Fibroblast of pulmonary artery (primary cell): ENCODE data around the gene CACNA2D3.

ENCODE experiments used
- DNase-seq: peaks from one replicate; pipeline ENCODE4 v3.0.0-alpha.2; 2010; ENCODE audit warnings: low read depth
- H3K4me3 ChIP-seq: replicated peaks from 2 replicates; pipeline ENCODE4 v1.5.1; 2011; ENCODE audit warnings: low read depth, mild to moderate bottlenecking, control low read depth, low read length, moderate library complexity
- TF ChIP-seq, protein P1 (sequence below): IDR thresholded peaks from 2 replicates; pipeline ENCODE4 v1.5.1; 2011; ENCODE audit warnings: mild to moderate bottlenecking, control low read depth, low read length, inconsistent platforms; ENCODE audit errors: missing control alignments

Gene CACNA2D3

DNA sequence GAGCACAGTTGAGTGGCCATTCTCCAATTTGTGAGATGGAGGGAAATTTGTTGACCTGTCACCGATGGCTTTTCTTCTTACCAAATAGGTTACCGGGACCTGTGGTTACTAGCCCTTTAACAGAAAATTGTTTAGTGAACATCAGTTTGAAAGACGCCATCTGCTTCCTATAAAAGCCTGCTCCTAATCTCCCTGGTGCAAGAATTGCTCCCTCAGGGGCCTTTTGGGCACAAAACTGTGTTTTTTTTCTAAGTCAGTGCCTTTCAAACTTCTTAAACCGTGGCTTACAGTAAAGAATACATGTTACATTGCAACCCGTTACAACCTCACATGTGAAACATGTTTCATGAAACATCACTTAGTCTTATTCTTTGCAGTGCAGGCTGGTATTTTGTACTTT lies 15.0 kb downstream of the CACNA2D3 start:
- TF ChIP-seq, protein P1, sequence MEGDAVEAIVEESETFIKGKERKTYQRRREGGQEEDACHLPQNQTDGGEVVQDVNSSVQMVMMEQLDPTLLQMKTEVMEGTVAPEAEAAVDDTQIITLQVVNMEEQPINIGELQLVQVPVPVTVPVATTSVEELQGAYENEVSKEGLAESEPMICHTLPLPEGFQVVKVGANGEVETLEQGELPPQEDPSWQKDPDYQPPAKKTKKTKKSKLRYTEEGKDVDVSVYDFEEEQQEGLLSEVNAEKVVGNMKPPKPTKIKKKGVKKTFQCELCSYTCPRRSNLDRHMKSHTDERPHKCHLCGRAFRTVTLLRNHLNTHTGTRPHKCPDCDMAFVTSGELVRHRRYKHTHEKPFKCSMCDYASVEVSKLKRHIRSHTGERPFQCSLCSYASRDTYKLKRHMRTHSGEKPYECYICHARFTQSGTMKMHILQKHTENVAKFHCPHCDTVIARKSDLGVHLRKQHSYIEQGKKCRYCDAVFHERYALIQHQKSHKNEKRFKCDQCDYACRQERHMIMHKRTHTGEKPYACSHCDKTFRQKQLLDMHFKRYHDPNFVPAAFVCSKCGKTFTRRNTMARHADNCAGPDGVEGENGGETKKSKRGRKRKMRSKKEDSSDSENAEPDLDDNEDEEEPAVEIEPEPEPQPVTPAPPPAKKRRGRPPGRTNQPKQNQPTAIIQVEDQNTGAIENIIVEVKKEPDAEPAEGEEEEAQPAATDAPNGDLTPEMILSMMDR: no peak
- H3K4me3 ChIP-seq: no peak overlapping the region
- DNase-seq: no peak

DNA sequence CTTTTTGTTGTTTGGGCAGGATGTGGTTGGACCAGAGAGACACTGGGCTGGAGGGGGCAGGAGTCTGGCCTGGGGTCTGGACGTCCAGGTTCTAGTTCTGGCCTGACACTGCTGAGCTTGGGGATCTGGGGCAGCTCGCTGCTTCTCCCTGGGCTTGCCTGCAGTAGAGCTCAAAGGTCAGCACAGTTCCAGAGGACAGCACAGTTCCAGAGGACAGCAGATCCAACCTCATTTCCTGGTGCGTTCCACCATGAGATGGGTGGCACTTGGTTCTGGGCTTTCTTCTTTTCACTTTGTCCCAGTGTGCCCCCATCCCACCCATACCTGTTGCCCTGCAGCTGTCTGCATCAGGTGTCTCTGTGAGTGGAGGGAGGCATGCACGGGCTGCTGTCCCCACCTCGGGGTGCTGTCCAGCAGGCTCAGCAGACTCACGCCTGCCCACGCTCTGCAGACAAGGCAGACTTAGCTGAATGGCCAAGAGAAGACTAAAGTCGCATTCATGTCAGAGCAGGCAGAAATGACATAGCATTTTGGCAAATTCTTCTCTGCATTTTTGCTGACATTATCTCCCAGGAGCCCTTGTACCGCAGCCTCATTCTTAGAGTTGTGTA lies 16.7 kb downstream of the CACNA2D3 start:
- DNase-seq: no peak
- H3K4me3 ChIP-seq: no peak overlapping the region
- TF ChIP-seq, protein P1: no peak

DNA sequence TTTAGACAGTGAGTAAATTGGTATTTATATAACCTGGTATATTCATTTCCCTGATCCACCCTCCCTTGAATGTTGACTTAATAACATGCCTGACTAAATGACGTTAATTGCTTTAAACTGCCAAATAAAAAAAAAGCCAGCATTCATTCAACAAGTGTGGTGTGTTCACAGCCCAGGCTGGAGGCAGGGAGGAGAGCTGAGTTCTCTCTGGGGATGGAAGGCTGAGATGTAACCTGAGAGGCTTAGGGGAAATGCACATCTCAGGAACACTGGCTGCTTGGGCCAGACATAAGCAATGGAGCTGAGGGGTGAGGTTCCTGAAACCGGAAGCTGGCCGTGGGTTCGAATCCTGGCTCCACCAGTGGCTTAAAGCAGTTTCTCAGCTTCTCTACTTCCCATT lies 17.3 kb downstream of the CACNA2D3 start:
- no peak overlapping the region for H3K4me3 ChIP-seq
- DNase-seq: no peak
- TF ChIP-seq, protein P1: no peak

DNA sequence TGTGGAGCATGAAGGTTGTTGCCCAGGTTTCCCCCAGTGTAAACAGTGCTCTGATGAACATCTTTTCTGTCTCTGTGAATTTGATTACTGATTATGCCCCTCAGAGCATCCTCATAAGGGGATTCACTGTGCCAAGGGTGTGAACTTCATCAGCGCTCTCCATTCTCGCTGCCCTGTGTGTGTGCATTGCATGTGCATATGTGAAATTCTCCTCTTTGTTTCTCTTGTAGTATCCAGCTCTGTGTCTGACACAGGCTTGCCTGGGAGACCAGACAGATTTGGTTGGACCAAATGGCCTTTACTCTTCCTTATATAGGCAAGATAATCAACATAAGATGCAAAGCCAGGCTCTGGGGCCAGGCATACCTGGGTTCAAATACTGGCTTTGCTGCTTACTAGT lies 21.9 kb downstream of the CACNA2D3 start:
- TF ChIP-seq, protein P1: no peak
- no peak for DNase-seq
- no peak overlapping the region for H3K4me3 ChIP-seq

DNA sequence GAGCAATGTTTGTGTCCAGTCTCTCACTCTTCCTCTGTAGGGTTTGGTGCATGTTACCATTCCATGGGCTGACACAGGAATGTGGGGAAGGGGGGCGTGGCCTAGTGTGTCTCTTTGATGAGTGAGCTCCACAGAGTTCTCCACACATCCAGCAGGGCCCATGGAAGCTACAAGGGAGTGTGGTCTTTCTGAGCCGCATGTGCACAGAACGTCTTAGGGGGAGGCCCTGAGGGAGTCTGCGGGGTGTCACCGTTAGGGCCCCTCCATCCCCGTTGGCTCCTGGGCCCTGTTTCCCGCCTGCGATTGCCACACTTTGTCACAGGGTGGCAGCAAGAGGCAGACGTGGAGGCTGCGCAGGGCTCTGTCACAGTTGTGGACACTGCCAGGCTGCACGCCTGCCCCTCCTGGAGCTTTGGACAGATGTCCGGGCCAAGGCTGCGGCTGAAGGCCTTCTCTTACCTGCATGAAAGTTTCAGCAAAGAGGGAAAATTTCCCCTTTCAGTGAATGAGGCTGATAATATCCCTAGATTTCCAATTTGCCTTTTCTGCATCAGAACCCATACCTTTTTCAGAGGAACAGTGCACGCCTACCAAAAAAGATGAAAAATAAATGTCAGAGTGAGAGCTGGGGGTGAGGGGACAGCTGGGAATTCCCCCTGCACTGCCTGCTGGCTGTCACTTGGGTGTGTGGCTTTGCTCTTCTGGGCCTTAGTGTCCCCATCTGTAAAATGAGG lies 24.3 kb downstream of the CACNA2D3 start:
- H3K4me3 ChIP-seq: no peak overlapping the region
- TF ChIP-seq, protein P1: peak; percentile 59
- peak; percentile 44 for DNase-seq

DNA sequence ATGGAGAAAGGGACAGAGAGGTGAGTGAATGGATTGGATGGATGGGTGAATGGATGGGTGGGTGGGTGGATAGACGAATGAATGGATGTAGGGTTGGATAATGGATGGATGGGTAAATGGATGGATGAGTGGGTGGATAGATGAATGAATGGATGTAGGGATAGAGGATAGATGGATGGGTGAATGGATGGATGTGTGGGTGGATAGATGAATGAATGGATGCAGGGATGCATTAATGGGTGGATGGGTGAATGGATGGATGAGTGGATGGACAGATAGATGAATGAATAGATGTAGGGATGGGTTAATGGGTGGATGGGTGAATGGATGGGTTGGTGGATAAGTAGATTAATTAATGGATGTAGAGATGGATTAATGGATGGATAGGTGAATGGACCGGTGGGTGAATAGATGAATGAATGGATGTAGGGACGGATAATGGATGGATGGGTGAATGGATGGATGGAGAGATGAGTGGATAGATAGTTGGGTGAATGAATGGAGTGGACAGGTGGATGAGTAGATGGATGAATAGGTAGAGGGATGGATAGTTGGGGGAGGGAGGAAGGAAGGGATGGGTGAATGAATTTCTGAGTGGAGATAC lies 28.6 kb downstream of the CACNA2D3 start:
- TF ChIP-seq, protein P1: no peak
- DNase-seq: no peak
- H3K4me3 ChIP-seq: no peak overlapping the region
